Liver (tissue), 3 donors: ENCODE measurements around the gene TMC1.

Experiments
- SP1 ChIP-seq: IDR thresholded peaks from 2 replicates; pipeline ENCODE4 v1.6.1; 2018; ENCODE audit warnings: antibody characterized with exemption, mild to moderate bottlenecking
- TF ChIP-seq, protein P1 (sequence below): fragments of 150-350 bp; IDR thresholded peaks from 2 replicates; pipeline ENCODE4 v1.5.1; 2017; ENCODE audit warnings: improper control_type of control experiment, low read depth, low read length; ENCODE audit not compliant: missing input control
- TF ChIP-seq, protein P2 (sequence below): IDR thresholded peaks from 2 replicates; pipeline ENCODE4 v1.6.1; 2016; ENCODE audit warnings: antibody characterized with exemption
- donor health status: healthy.
- donor health status: healthy.

DNA sequence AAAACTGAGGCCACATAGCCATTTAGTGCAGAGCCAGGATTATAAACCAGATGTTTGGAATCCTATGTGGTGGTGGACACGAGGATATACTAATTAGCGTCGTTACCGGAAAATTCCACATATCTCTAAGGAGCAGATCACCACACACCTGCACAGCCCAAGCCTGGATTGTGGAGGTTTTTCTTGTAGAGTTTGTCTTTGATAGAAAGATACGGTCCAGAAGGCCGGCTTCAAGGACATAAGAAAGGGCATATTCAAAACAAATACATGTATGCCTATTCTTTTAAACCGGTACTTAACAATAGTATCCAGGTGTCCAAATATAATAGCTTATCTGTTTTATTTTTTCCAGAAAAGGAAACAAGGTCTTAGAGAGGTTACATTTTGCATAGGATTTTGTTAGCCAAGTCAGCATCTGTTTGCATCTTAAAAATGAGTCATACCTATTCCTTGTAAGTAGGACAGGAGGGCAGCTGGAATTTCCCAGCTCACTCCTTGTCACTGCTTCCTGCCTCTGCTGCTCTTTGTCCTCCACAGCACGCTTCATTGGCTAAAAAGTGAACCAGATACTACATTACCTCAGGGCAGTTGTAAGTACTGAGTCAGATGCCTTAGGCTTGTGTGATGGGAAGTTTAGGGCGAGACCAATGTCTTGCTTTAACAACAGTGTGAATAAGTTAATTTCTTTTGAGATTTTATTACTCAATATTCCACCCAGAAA, 3.6 kb downstream of the TMC1 start:
- TF ChIP-seq, protein P1, sequence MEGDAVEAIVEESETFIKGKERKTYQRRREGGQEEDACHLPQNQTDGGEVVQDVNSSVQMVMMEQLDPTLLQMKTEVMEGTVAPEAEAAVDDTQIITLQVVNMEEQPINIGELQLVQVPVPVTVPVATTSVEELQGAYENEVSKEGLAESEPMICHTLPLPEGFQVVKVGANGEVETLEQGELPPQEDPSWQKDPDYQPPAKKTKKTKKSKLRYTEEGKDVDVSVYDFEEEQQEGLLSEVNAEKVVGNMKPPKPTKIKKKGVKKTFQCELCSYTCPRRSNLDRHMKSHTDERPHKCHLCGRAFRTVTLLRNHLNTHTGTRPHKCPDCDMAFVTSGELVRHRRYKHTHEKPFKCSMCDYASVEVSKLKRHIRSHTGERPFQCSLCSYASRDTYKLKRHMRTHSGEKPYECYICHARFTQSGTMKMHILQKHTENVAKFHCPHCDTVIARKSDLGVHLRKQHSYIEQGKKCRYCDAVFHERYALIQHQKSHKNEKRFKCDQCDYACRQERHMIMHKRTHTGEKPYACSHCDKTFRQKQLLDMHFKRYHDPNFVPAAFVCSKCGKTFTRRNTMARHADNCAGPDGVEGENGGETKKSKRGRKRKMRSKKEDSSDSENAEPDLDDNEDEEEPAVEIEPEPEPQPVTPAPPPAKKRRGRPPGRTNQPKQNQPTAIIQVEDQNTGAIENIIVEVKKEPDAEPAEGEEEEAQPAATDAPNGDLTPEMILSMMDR, result no peak
- TF ChIP-seq, protein P2, sequence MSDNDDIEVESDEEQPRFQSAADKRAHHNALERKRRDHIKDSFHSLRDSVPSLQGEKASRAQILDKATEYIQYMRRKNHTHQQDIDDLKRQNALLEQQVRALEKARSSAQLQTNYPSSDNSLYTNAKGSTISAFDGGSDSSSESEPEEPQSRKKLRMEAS, result no peak
- TF ChIP-seq SP1, result no peak
